PFSK-1 (cell line): ENCODE results near the gene HTT.

ENCODE experiments used
- FOXP2 ChIP-seq: optimal IDR thresholded peaks from 2 replicates; pipeline ENCODE3; 2011; ENCODE audit warnings: borderline replicate concordance, control low read depth, inconsistent platforms; ENCODE audit not compliant: insufficient read depth; ENCODE audit errors: extremely low read length, extremely low read depth
- POLR2AphosphoS5 ChIP-seq: IDR thresholded peaks from 2 replicates; pipeline ENCODE4 v1.6.1; 2012; ENCODE audit warnings: low read depth, mild to moderate bottlenecking, control low read depth, low read length, moderate library complexity
- REST ChIP-seq, 2 experiments: IDR thresholded peaks; 2 replicates each; pipeline versions ENCODE4 v1.6.1 to v1.8.0; 2011 to 2012; ENCODE audit warnings: low read depth in 2 of 2, low read length in 2 of 2, control low read depth in 1 of 2, inconsistent platforms in 1 of 2, mild to moderate bottlenecking in 1 of 2, moderate library complexity in 1 of 2; ENCODE audit not compliant: insufficient read depth in 1 of 2
- SIN3A ChIP-seq: IDR thresholded peaks from 2 replicates; pipeline ENCODE4 v1.6.1; 2012; ENCODE audit warnings: mild to moderate bottlenecking, low read length, moderate library complexity, borderline replicate concordance; ENCODE audit not compliant: insufficient read depth
- TAF1 ChIP-seq: IDR thresholded peaks from 2 replicates; pipeline ENCODE4 v1.6.1; 2012; ENCODE audit warnings: low read length, control low read depth, borderline replicate concordance; ENCODE audit not compliant: insufficient read depth

HTT gene

GRCh38 chr4:3197366-3198105 lies 123.1 kb downstream of the HTT start:
- TF ChIP-seq FOXP2 = no peak
- no peak for TF ChIP-seq TAF1
- TF ChIP-seq SIN3A = no peak
- TF ChIP-seq POLR2AphosphoS5 = no peak
- TF ChIP-seq REST (IDR thresholded peaks at IDR 0.05; ENCODE audit: insufficient read depth in 1 of 2, low read depth in 2 of 2, low read length in 2 of 2) = no peak

GRCh38 chr4:3198906-3199305 lies 124.4 kb downstream of the HTT start:
- TF ChIP-seq POLR2AphosphoS5 = no peak
- TF ChIP-seq SIN3A = no peak
- TF ChIP-seq REST (IDR thresholded peaks at IDR 0.05; ENCODE audit: insufficient read depth in 1 of 2, low read depth in 2 of 2, low read length in 2 of 2) = no peak
- TF ChIP-seq TAF1 = no peak
- no peak for TF ChIP-seq FOXP2

GRCh38 chr4:3199653-3200422 lies 125.4 kb downstream of the HTT start:
- TF ChIP-seq FOXP2 = no peak
- TF ChIP-seq POLR2AphosphoS5 = no peak
- no peak for TF ChIP-seq TAF1
- TF ChIP-seq REST (IDR thresholded peaks at IDR 0.05; ENCODE audit: insufficient read depth in 1 of 2, low read depth in 2 of 2, low read length in 2 of 2) = no peak

- no peak for TF ChIP-seq TAF1
- no peak for TF ChIP-seq REST (IDR thresholded peaks at IDR 0.05; ENCODE audit: insufficient read depth in 1 of 2, low read depth in 2 of 2, low read length in 2 of 2)
- TF ChIP-seq FOXP2 = no peak
- no peak for TF ChIP-seq SIN3A
- no peak for TF ChIP-seq POLR2AphosphoS5
These were observed 126.1 kb downstream of the HTT start for GRCh38 chr4:3200423-3201090.
